ENCODE data around the gene DDX54. TPM values are rescaled to one million over a fixed set of nuclear protein-coding genes. Genes with fewer than 3 reads are reported as not detected.
A peak's percentile ranks its signal among the peaks of the same experiment; 100 is the strongest.

Gene DDX54
- total RNA-seq, 2 donors from 2014 or later, result 27.3 to 84.2 TPM

- peaks cover 8% of the 10 kb centered on the region for H3K36me3 ChIP-seq
- H3K4me1 ChIP-seq (ENCODE audit: control insufficient read depth in 1 of 2, low read depth in 2 of 2), result peaks cover 15 to 31% of the 10 kb centered on the region in 2 donors
- H3K9me3 ChIP-seq, result no peaks in the 10 kb centered on the region
- DNase-seq (ENCODE audit: low spot score) (no peak), ATAC-seq (ENCODE audit: insufficient number of reproducible peaks, low FRiP score, low read depth) (no peak)
- no peak for TF ChIP-seq CTCF (IDR thresholded peaks at IDR 0.05)
- peak overlapping the region; percentile 69 to 73 for H3K27ac ChIP-seq
- no peaks in the 10 kb centered on the region for H3K27me3 ChIP-seq (replicated peaks; ENCODE audit: insufficient read depth)
- no peak overlapping the region for H3K4me3 ChIP-seq
Observed at GRCh38 chr12:113195598-113195997, 10.3 kb upstream of the DDX54 start.

DNA sequence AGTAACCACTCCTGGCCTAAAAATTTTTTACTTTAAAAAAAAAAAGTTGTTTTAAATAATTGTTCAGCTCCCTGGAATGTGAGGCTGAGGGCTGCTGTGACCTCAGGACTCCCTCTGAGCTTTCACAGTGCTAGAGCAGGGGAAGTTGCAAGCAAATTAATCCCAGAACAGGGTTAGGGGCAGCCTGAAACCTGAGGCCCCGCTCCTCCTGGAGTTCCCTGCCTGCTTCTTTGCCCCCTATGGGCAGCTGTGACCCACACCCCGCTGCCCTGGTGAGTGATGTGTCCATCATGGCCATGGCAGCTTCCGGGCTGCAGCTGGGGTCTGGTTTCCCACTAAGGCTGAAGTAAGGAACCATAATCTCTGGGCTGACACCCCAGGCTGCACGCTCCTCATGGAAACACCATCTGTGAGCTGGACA is 9.7 kb upstream of the DDX54 start:
- no peak for TF ChIP-seq CTCF (IDR thresholded peaks at IDR 0.05)
- Histone ChIP-seq H3K36me3 (peaks cover 8% of the 10 kb centered on the region), H3K9me3 (no peaks in the 10 kb centered on the region), H3K4me3 (no peak overlapping the region), H3K4me1 (ENCODE audit: control insufficient read depth in 1 of 2, low read depth in 2 of 2) (peaks cover 15 to 31% of the 10 kb centered on the region in 2 donors), H3K27me3 (replicated peaks; ENCODE audit: insufficient read depth) (no peaks in the 10 kb centered on the region), H3K27ac (peak overlapping the region; percentile 69 to 73)
- no peak for ATAC-seq (ENCODE audit: insufficient number of reproducible peaks, low FRiP score, low read depth)
- no peak for DNase-seq (ENCODE audit: low spot score)

DNA sequence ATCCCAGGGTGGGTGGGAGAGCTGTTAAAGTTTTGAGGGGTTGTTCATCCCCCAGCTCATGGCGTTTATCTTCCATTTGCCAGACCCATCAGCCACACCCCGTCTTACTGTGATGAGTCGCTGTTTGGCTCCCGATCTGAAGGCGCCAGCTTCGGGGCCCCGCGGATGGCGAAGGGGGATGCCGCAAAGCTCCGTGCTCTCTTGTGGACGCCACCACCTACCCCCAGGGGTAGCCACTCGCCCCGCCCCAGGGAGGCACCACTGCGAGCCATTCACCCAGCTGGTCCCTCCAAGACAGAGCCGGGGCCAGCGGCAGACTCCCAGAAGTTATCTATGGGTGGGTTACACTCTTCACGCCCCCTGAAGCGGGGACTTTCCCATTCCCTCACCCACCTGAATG is 5.9 kb upstream of the DDX54 start:
- Histone ChIP-seq H3K27ac (peak overlapping the region; percentile 26 to 73), H3K4me1 (ENCODE audit: control insufficient read depth in 1 of 2, low read depth in 2 of 2) (peaks cover 23 to 45% of the 10 kb centered on the region in 2 donors), H3K9me3 (no peaks in the 10 kb centered on the region), H3K27me3 (replicated peaks; ENCODE audit: insufficient read depth) (no peaks in the 10 kb centered on the region), H3K4me3 (no peak overlapping the region), H3K36me3 (peaks cover 8% of the 10 kb centered on the region)
- no peak for ATAC-seq (ENCODE audit: insufficient number of reproducible peaks, low FRiP score, low read depth)
- DNase-seq (ENCODE audit: low spot score), result no peak
- no peak for TF ChIP-seq CTCF (IDR thresholded peaks at IDR 0.05)

DNA sequence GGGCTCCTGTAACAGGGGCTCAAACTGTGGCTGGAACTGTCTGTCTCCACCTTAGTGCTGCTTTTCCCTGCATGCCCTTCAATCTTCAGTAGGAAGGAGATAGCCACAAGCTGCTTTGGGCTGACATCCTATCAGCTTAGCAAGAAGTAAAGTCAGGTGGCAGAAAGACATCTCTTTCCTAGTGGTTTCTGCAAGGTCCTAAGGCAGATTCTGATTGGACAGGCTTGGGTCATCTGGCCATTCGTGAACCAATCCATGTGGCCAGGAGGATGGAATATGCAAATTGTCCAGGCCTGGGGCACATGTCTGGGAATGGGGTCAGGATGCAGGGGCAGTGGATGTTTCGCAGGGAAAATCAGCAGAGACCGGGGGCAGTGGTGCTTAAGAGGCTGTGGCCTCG is 5.5 kb upstream of the DDX54 start:
- ATAC-seq (ENCODE audit: insufficient number of reproducible peaks, low FRiP score, low read depth) (no peak), DNase-seq (ENCODE audit: low spot score) (no peak)
- no peak overlapping the region for H3K4me3 ChIP-seq
- H3K9me3 ChIP-seq, result no peaks in the 10 kb centered on the region
- peaks cover 26 to 49% of the 10 kb centered on the region in 2 donors for H3K4me1 ChIP-seq (ENCODE audit: control insufficient read depth in 1 of 2, low read depth in 2 of 2)
- H3K27ac ChIP-seq, result peak overlapping the region; percentile 26 to 73
- H3K27me3 ChIP-seq (replicated peaks; ENCODE audit: insufficient read depth), result no peaks in the 10 kb centered on the region
- no peak for TF ChIP-seq CTCF (IDR thresholded peaks at IDR 0.05)
- peaks cover 8% of the 10 kb centered on the region for H3K36me3 ChIP-seq

GRCh38 chr12:113189361-113189760 is 4.1 kb upstream of the DDX54 start:
- TF ChIP-seq CTCF (IDR thresholded peaks at IDR 0.05), result no peak
- no peaks in the 10 kb centered on the region for H3K9me3 ChIP-seq
- peaks cover 8% of the 10 kb centered on the region for H3K36me3 ChIP-seq
- H3K4me1 ChIP-seq (ENCODE audit: control insufficient read depth in 1 of 2, low read depth in 2 of 2), result peaks cover 25 to 37% of the 10 kb centered on the region in 2 donors
- ATAC-seq (ENCODE audit: insufficient number of reproducible peaks, low FRiP score, low read depth), result no peak
- no peak for DNase-seq (ENCODE audit: low spot score)
- H3K27ac ChIP-seq, result no peak overlapping the region
- no peak overlapping the region for H3K4me3 ChIP-seq
- no peaks in the 10 kb centered on the region for H3K27me3 ChIP-seq (replicated peaks; ENCODE audit: insufficient read depth)

Measured in thoracic aorta (tissue), 2 donors.